Tibial artery (tissue), 4 donors: Measurements from ENCODE around the gene ULK2.
A peak's percentile ranks its signal among the peaks of the same experiment; 100 is the strongest.
"Not testable (repeated sequence)": the region's sequence is repeated elsewhere in the genome, so short reads cannot be mapped to it uniquely, and the experiment has no call there.

ENCODE experiments used
- DNase-seq, 2 donors: peaks; one replicate each; pipeline ENCODE4 v3.0.0-alpha.2; 2019
- H3K27ac ChIP-seq, 2 donors: fragments of 200-600 bp; sonication (generic) in 1 of 2; 1 replicate in 1 of 2; 2 replicates in 1 of 2; pipeline ENCODE4 v1.5.1; 2018 to 2019; ENCODE audit warnings: mild to moderate bottlenecking in 1 of 2
- H3K27me3 ChIP-seq, 2 donors: fragments of 200-600 bp; sonication (generic) in 1 of 2; one replicate each; pipeline versions ENCODE4 v1.5.1 to v1.6.0; 2016 to 2019
- H3K36me3 ChIP-seq, 3 donors: fragments of 200-600 bp; sonication (generic) in 2 of 3; one replicate each; pipeline ENCODE4 v1.5.1; 2016 to 2019; ENCODE audit warnings: mild to moderate bottlenecking in 2 of 3
- H3K4me1 ChIP-seq, 4 donors: fragments of 200-600 bp; sonication (generic) in 2 of 4; 1 replicate in 3 of 4; 2 replicates in 1 of 4; pipeline ENCODE4 v1.5.1; 2016 to 2019
- H3K4me3 ChIP-seq, 2 donors: fragments of 200-600 bp; sonication (generic) in 1 of 2; 1 replicate in 1 of 2; 2 replicates in 1 of 2; pipeline ENCODE4 v1.5.1; 2018 to 2019; ENCODE audit warnings: mild to moderate bottlenecking in 2 of 2
- H3K9me3 ChIP-seq, 3 donors: fragments of 200-600 bp; sonication (generic) in 1 of 3; one replicate each; pipeline ENCODE4 v1.5.1; 2016 to 2019
- CTCF ChIP-seq, 2 experiments: fragments of 200-600 bp in 1 of 2; fragments of 450-650 bp in 1 of 2; IDR thresholded peaks; one replicate each; pipeline ENCODE4 v1.5.1; 2017 to 2019; ENCODE audit warnings: antibody characterized with exemption in 2 of 2, mild to moderate bottlenecking in 1 of 2, moderate library complexity in 1 of 2
- intact Hi-C: fragments of 100-400 bp; cut with DNase I; formaldehyde crosslinking; loops from one replicate; pipeline ENCODE4 v1.15.0; 2023; ENCODE audit warnings: low total_unique reads

ULK2 gene

DNA sequence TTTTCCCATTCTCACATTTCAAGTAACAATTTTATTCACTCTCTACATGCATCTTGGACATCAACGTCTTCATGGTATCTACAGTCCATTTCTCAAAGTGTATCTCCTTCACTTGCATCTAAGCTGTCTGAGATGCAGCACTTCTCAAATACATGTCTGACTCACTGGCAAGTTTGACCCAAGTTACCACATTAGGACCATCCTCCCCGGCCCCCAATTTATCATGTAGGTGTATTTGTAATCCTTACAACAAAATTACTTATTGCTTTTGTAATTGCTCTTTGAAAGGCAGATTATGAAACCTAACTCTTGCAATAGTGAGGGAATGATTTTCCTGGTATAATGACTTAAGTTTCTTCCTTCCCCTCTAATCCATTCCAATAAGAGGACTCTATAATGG is 28.9 kb upstream of the ULK2 start:
- no peak for DNase-seq
- intact Hi-C loops, result no loop called here
- no peaks in the 10 kb centered on the region for H3K9me3 ChIP-seq
- peaks cover 0 to 4% (median 0%) of the 10 kb centered on the region in 4 donors for H3K4me1 ChIP-seq
- H3K27ac ChIP-seq, result no peak overlapping the region
- H3K4me3 ChIP-seq, result no peak overlapping the region
- H3K27me3 ChIP-seq, result no peaks in the 10 kb centered on the region
- H3K36me3 ChIP-seq, result peaks cover 9 to 17% (median 10%) of the 10 kb centered on the region in 3 donors
- no peak for TF ChIP-seq CTCF (IDR thresholded peaks at IDR 0.05)

GRCh38 chr17:19890554-19890953 is 22.8 kb upstream of the ULK2 start:
- H3K27ac ChIP-seq, intact Hi-C loops, H3K4me3 ChIP-seq, H3K36me3 ChIP-seq, H3K27me3 ChIP-seq, DNase-seq, H3K4me1 ChIP-seq, H3K9me3 ChIP-seq: not testable (repeated sequence)

DNA sequence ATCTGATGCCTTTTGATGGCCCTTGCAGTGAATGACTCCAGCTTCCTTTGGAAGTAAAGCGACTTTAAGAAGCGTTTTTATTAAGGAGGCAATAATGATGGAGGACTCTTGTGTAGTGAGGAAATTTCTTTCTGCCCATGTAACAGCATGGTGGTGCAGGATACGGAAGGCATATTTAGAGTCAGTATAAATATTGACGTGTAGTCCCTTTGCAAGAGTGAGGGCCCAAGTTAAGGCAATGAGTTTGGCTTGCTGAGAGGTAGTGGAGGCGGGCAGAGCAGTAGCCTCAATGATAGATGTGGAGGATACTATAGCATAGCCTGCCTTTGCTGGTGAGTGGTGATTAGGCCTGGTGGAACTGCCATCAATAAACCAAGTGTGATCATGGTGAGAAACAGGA is 22.3 kb upstream of the ULK2 start:
- intact Hi-C loops, H3K9me3 ChIP-seq, H3K4me3 ChIP-seq, H3K27ac ChIP-seq, DNase-seq, H3K27me3 ChIP-seq, H3K36me3 ChIP-seq, H3K4me1 ChIP-seq: not testable (repeated sequence)

DNA sequence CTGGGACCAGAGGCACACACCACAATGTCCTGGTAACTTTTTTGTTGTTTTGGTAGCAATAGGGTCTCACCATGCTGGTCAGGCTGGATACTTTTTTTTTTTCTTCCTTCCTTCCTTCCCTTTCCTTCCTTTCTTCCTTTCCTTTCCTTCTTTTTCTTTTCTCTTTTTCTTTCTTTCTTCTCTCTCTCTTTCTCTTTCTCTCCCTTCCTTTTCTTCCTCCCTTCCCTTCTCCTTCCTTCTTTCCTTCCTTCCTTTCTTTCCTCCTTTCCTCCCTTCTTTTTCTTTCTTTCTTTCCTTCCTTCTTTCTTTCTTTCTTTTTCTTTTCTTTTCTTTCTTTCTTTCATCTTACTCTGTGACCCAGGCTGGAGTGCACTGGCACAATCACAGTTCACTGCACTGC is 18.4 kb upstream of the ULK2 start:
- intact Hi-C loops, result no loop called here
- no peaks in the 10 kb centered on the region for H3K9me3 ChIP-seq
- no peak for DNase-seq
- no peaks in the 10 kb centered on the region for H3K36me3 ChIP-seq
- H3K4me3 ChIP-seq, result no peak overlapping the region
- no peak for TF ChIP-seq CTCF (IDR thresholded peaks at IDR 0.05)
- H3K27me3 ChIP-seq, result no peaks in the 10 kb centered on the region
- H3K27ac ChIP-seq, result no peak overlapping the region
- no peaks in the 10 kb centered on the region for H3K4me1 ChIP-seq

GRCh38 chr17:19883537-19884215 is 15.9 kb upstream of the ULK2 start:
- H3K27ac ChIP-seq, result no peak overlapping the region
- H3K27me3 ChIP-seq, result no peaks in the 10 kb centered on the region
- peak in 1 of 2 donors; percentile 34 for DNase-seq
- no peak for TF ChIP-seq CTCF (IDR thresholded peaks at IDR 0.05)
- H3K9me3 ChIP-seq, result no peaks in the 10 kb centered on the region
- H3K4me3 ChIP-seq, result no peak overlapping the region
- no peaks in the 10 kb centered on the region for H3K4me1 ChIP-seq
- H3K36me3 ChIP-seq, result no peaks in the 10 kb centered on the region
- intact Hi-C loops, result no loop called here

GRCh38 chr17:19880393-19880792 is 12.7 kb upstream of the ULK2 start:
- Histone ChIP-seq H3K27ac (no peak overlapping the region), H3K4me1 (no peaks in the 10 kb centered on the region), H3K36me3 (no peaks in the 10 kb centered on the region), H3K9me3 (no peaks in the 10 kb centered on the region), H3K4me3 (no peak overlapping the region), H3K27me3 (no peaks in the 10 kb centered on the region)
- no peak for DNase-seq
- no peak for TF ChIP-seq CTCF (IDR thresholded peaks at IDR 0.05)
- intact Hi-C loops, result no loop called here
